Stomach (tissue), 9 donors: ENCODE measurements around the gene DNAL4. TPM values are rescaled to one million over a fixed set of nuclear protein-coding genes. Genes with fewer than 3 reads are reported as not detected.

Experiments
- DNase-seq, 2 donors: peaks; one replicate each; pipeline versions ENCODE4 v3.0.0 to v3.0.0-alpha.2; 2013 to 2019
- H3K27ac ChIP-seq, 5 donors: fragments of 200-600 bp in 4 of 5; sonication (generic) in 4 of 5; one replicate each; pipeline ENCODE4 v1.5.1; 2013 to 2019; ENCODE audit warnings: mild to moderate bottlenecking in 1 of 5, moderate library complexity in 1 of 5
- H3K27me3 ChIP-seq, 3 donors: fragments of 200-600 bp; sonication (generic); one replicate each; pipeline ENCODE4 v1.5.1; 2017 to 2019; ENCODE audit warnings: mixed run types in 1 of 3
- H3K36me3 ChIP-seq, 4 donors: fragments of 200-600 bp; sonication (generic); 1 replicate in 3 of 4; 2 replicates in 1 of 4; pipeline ENCODE4 v1.5.1; 2016 to 2019
- H3K4me1 ChIP-seq, 4 donors: fragments of 200-600 bp; sonication (generic); one replicate each; pipeline ENCODE4 v1.5.1; 2016 to 2019
- H3K4me3 ChIP-seq, 4 donors: fragments of 200-600 bp; sonication (generic) in 3 of 4; one replicate each; pipeline ENCODE4 v1.5.1; 2016 to 2019; ENCODE audit warnings: mild to moderate bottlenecking in 1 of 4
- H3K9me3 ChIP-seq, 4 donors: fragments of 200-600 bp; sonication (generic); one replicate each; pipeline ENCODE4 v1.5.1; 2016 to 2019
- EP300 ChIP-seq: sonication (generic); formaldehyde crosslinking; IDR thresholded peaks from one replicate; pipeline ENCODE4 v1.6.1; 2017; ENCODE audit warnings: antibody characterized with exemption
- POLR2A ChIP-seq, 4 donors: fragments of 450-650 bp; IDR thresholded peaks; one replicate each; pipeline ENCODE4 v1.6.1; 2016; ENCODE audit warnings: antibody characterized with exemption in 4 of 4, control low read depth in 2 of 4, mild to moderate bottlenecking in 1 of 4, moderate library complexity in 1 of 4
- POLR2AphosphoS5 ChIP-seq, 3 donors: sonication (generic); formaldehyde crosslinking; IDR thresholded peaks; one replicate each; pipeline ENCODE4 v1.6.1; 2016; ENCODE audit warnings: antibody characterized with exemption in 3 of 3
- WGBS, 5 donors: extraction: QIAGEN DNeasy Blood & Tissue Kit in 3 of 5; methylation state at CpG; one replicate each; pipeline versions ENCODE4 v1.1.5 to v1.1.7; 2013 to 2018; 5-methylcytosine and 5-hydroxymethylcytosine counted together
- intact Hi-C: fragments of 100-400 bp; cut with DNase I; formaldehyde crosslinking; loops from one replicate; pipeline ENCODE4 v1.15.1; 2023; ENCODE audit warnings: low total_unique reads
- polyA plus RNA-seq, 3 donors: library from polyadenylated mRNA; stranded (reverse); fragments of 200-250 nt; gene quantifications; one replicate each; pipeline ENCODE4 v1.2.3, GENCODE V29; 2013
- total RNA-seq, 5 donors: library from RNA; depleted of rRNA; stranded (reverse); fragments of >200 nt; gene quantifications; one replicate each; pipeline versions ENCODE4 v1.1.0 to v1.2.3, GENCODE V29; 2014 to 2016
- TF ChIP-seq, protein P1 (sequence below), 7 experiments: fragments of 450-650 bp in 4 of 7; fragments of 200-600 bp in 3 of 7; sonication (generic) in 3 of 7; IDR thresholded peaks; one replicate each; pipeline ENCODE4 v1.5.1; 2016 to 2019; ENCODE audit warnings: antibody characterized with exemption in 7 of 7, control low read depth in 2 of 7, mild to moderate bottlenecking in 1 of 7
- donor health status: healthy with polysubstance abuse.
- donor health status: Bipolar disorder and iron deficiency.
- donor health status: healthy.

Gene DNAL4
- total and polyA plus RNA-seq, 8 donors, result 0.58 to 33.0 (median 15.9) TPM

DNA sequence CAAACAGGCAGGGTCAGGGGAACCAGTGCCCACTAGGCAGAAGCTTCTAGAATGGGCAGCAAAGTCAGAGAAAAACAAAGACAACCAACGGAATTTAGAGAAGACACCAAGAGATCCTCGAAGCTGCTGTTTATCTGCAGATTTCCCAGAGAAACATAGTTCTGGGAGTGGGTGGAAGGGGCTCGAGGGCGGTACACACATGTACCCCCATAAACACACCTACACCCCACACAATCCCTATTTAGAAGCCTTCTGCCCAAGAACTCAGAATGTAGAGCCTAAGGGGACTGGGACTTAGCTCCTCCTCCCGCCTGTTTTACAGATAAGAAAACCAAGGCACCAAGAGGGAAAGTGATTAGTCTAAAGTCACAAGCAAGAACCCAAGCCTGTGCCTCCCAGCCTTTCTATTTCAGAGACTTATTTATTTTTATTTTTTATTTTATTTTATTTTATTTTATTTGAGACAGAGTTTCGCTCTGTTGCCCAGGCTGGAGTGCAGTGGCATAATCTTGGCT, 43.5 kb upstream of the DNAL4 start:
- H3K9me3 ChIP-seq, result no peaks in the 10 kb centered on the region
- no peak for DNase-seq
- no peak overlapping the region for H3K4me3 ChIP-seq
- peaks cover 0 to 19% (median 12%) of the 10 kb centered on the region in 4 donors for H3K4me1 ChIP-seq
- TF ChIP-seq POLR2A (IDR thresholded peaks at IDR 0.05), result no peak
- TF ChIP-seq, protein P1, sequence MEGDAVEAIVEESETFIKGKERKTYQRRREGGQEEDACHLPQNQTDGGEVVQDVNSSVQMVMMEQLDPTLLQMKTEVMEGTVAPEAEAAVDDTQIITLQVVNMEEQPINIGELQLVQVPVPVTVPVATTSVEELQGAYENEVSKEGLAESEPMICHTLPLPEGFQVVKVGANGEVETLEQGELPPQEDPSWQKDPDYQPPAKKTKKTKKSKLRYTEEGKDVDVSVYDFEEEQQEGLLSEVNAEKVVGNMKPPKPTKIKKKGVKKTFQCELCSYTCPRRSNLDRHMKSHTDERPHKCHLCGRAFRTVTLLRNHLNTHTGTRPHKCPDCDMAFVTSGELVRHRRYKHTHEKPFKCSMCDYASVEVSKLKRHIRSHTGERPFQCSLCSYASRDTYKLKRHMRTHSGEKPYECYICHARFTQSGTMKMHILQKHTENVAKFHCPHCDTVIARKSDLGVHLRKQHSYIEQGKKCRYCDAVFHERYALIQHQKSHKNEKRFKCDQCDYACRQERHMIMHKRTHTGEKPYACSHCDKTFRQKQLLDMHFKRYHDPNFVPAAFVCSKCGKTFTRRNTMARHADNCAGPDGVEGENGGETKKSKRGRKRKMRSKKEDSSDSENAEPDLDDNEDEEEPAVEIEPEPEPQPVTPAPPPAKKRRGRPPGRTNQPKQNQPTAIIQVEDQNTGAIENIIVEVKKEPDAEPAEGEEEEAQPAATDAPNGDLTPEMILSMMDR (IDR thresholded peaks at IDR 0.05), result no peak
- no peak for TF ChIP-seq EP300
- no peak for TF ChIP-seq POLR2AphosphoS5 (IDR thresholded peaks at IDR 0.05)
- WGBS, 5 donors, result 85 to 93% (median 87%) methylated on average over 6 of the region's 6 CpGs
- H3K27me3 ChIP-seq, result peaks cover 0 to 17% (median 6%) of the 10 kb centered on the region in 3 donors
- no peaks in the 10 kb centered on the region for H3K36me3 ChIP-seq
- intact Hi-C loops, result no loop called here
- H3K27ac ChIP-seq, result no peak overlapping the region

DNA sequence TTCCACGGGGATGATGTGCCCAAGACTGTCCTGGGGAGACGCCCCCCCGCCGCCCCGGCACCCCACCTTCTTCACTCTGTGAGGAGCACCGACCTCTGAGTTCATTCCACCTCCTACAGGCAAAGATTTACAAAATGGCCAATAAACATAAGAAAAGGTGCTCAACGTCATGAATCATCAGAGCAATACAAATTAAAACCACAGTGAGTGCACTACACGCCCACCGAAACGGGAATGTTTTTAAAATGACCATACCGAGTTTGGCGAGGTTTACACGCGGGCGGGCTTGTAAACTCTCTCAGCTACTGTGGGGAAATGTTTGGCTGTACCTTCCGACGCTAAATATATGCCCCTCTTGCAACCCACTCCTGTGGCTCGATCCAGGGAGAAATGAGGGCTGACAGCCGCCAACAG, 42.0 kb upstream of the DNAL4 start:
- peaks cover 0 to 4% (median under 1%) of the 10 kb centered on the region in 4 donors for H3K4me1 ChIP-seq
- peaks cover 0 to 4% (median 0%) of the 10 kb centered on the region in 3 donors for H3K27me3 ChIP-seq
- H3K9me3 ChIP-seq, result no peaks in the 10 kb centered on the region
- no peaks in the 10 kb centered on the region for H3K36me3 ChIP-seq
- no peak overlapping the region for H3K4me3 ChIP-seq
- TF ChIP-seq, protein P1 (IDR thresholded peaks at IDR 0.05), result no peak
- TF ChIP-seq POLR2A (IDR thresholded peaks at IDR 0.05) (no peak), EP300 (no peak)
- 60 to 73% (median 73%) methylated on average over 19 of the region's 19 CpGs for WGBS, 5 donors
- no peak overlapping the region for H3K27ac ChIP-seq
- intact Hi-C loops, result no loop called here
- no peak for DNase-seq

DNA sequence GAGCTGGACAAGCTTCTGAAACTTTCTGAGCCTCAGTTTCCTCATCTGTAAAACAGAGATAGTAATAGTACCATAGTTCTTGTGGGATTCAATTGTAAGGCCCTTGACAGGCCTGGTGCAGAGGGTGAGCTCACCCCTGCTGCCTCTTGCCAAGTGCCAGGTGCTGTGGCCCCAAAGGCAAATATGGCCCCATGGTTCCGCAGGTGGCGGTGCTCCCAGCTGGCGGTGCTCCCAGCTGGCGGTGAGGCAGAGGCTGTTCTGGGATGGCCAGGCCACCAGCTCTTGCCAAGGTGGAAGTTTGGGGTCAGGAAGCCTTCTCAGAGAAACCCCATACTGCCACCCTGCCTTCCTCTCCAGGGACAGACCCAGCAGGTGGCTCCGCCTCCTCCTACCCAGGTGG, 41.0 kb upstream of the DNAL4 start:
- 82 to 90% (median 86%) methylated on average over 5 of the region's 5 CpGs for WGBS, 5 donors
- DNase-seq, result no peak
- H3K36me3 ChIP-seq, result no peaks in the 10 kb centered on the region
- H3K27ac ChIP-seq, result no peak overlapping the region
- TF ChIP-seq, protein P1 (IDR thresholded peaks at IDR 0.05), result no peak
- no peak for TF ChIP-seq EP300
- no peak for TF ChIP-seq POLR2AphosphoS5 (IDR thresholded peaks at IDR 0.05)
- H3K9me3 ChIP-seq, result no peaks in the 10 kb centered on the region
- H3K4me3 ChIP-seq, result no peak overlapping the region
- peaks cover 0 to 4% (median 0%) of the 10 kb centered on the region in 3 donors for H3K27me3 ChIP-seq
- H3K4me1 ChIP-seq, result no peaks in the 10 kb centered on the region
- intact Hi-C loops, result no loop called here

DNA sequence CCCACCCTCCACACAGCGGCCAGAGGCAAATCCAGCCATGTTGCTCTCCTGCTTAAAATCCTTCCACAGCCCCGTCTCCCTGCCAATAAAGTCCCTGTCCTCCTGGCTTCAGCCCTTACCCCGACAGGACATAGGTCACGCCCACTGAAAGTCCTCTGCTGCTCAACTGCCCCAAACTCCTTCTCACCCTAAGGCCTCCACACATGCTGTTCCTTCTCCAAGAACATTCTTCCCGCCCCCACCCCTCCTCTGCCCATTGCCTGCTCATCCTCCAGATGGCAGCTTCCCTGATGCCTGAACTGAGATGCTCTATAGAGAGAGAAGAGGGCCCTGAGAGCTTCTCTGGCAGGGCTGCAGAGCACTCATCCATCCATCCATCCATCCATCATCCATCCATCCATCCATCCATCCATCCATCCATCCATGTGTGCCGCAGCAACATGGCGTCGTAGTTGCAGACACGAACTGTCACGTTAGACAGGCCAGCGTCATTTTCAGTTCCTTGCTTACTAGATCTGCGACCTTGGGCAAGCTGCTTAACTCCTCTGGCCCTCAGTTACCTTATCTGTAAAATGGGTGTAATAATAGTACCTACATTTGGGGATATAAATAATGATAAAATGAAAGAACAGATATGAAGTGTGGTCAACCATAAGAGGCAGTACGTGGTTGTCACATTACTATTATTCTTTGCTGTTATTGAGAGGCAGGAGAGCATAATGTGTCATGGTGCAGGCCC, 40.4 kb upstream of the DNAL4 start:
- H3K36me3 ChIP-seq, result no peaks in the 10 kb centered on the region
- DNase-seq, result no peak
- WGBS, 5 donors, result 84 to 92% (median 86%) methylated on average over 13 of the region's 13 CpGs
- H3K4me3 ChIP-seq, result no peak overlapping the region
- intact Hi-C loops, result no loop called here
- peaks cover 0 to 4% (median 0%) of the 10 kb centered on the region in 3 donors for H3K27me3 ChIP-seq
- H3K27ac ChIP-seq, result no peak overlapping the region
- no peaks in the 10 kb centered on the region for H3K9me3 ChIP-seq
- TF ChIP-seq, protein P1 (IDR thresholded peaks at IDR 0.05), result no peak
- TF ChIP-seq EP300 (no peak), POLR2A (IDR thresholded peaks at IDR 0.05) (no peak), POLR2AphosphoS5 (IDR thresholded peaks at IDR 0.05) (no peak)
- no peaks in the 10 kb centered on the region for H3K4me1 ChIP-seq
